Tibial nerve (tissue), 4 donors: Measurements from ENCODE around the gene ZNF346. TPM values are rescaled to one million over a fixed set of nuclear protein-coding genes. Genes with fewer than 3 reads are reported as not detected.
"Not testable (repeated sequence)": the region's sequence is repeated elsewhere in the genome, so short reads cannot be mapped to it uniquely, and the experiment has no call there.

Experiments used
- DNase-seq, 2 donors: peaks; one replicate each; pipeline ENCODE4 v3.0.0-alpha.2; 2019; ENCODE audit warnings: low spot score in 2 of 2
- H3K27ac ChIP-seq, 4 donors: fragments of 200-600 bp; sonication (generic) in 3 of 4; one replicate each; pipeline ENCODE4 v1.5.1; 2017 to 2019; ENCODE audit warnings: mild to moderate bottlenecking in 1 of 4
- H3K27me3 ChIP-seq, 2 donors: fragments of 200-600 bp; sonication (generic) in 1 of 2; one replicate each; pipeline versions ENCODE4 v1.5.1 to v1.6.0; 2017 to 2019
- H3K36me3 ChIP-seq, 3 donors: fragments of 200-600 bp; sonication (generic); one replicate each; pipeline ENCODE4 v1.5.1; 2018 to 2019
- H3K4me1 ChIP-seq, 4 donors: fragments of 200-600 bp; sonication (generic) in 3 of 4; one replicate each; pipeline ENCODE4 v1.5.1; 2017 to 2019
- H3K4me3 ChIP-seq, 4 donors: fragments of 200-600 bp; sonication (generic) in 3 of 4; one replicate each; pipeline ENCODE4 v1.5.1; 2017 to 2019; ENCODE audit warnings: mild to moderate bottlenecking in 1 of 4, moderate library complexity in 1 of 4
- H3K9me3 ChIP-seq, 4 donors: fragments of 200-600 bp; sonication (generic) in 3 of 4; one replicate each; pipeline ENCODE4 v1.5.1; 2017 to 2019
- EP300 ChIP-seq, 2 donors: sonication (generic); formaldehyde crosslinking; IDR thresholded peaks; one replicate each; pipeline ENCODE4 v1.6.1; 2017; ENCODE audit warnings: antibody characterized with exemption in 2 of 2, mild to moderate bottlenecking in 1 of 2
- POLR2A ChIP-seq, 2 donors: fragments of 450-650 bp; IDR thresholded peaks; one replicate each; pipeline ENCODE4 v1.6.1; 2017; ENCODE audit warnings: antibody characterized with exemption in 2 of 2, mild to moderate bottlenecking in 2 of 2, moderate library complexity in 2 of 2
- WGBS, 2 donors: methylation state at CpG; one replicate each; pipeline ENCODE4 v1.1.5; 2018; 5-methylcytosine and 5-hydroxymethylcytosine counted together
- total RNA-seq, 4 donors: library from RNA; depleted of rRNA; stranded (reverse); fragments of >200 nt; gene quantifications; one replicate each; pipeline ENCODE4 v1.1.0, GENCODE V29; 2016
- TF ChIP-seq, protein P1 (sequence below), 5 experiments: fragments of 200-600 bp in 3 of 5; fragments of 450-650 bp in 2 of 5; sonication (generic) in 3 of 5; IDR thresholded peaks; one replicate each; pipeline ENCODE4 v1.5.1; 2016 to 2019; ENCODE audit warnings: antibody characterized with exemption in 5 of 5, mild to moderate bottlenecking in 3 of 5, moderate library complexity in 2 of 5

ZNF346 gene
- total RNA-seq, 4 donors from 2014 or later: 17.6 to 24.9 (median 18.8) TPM

DNA sequence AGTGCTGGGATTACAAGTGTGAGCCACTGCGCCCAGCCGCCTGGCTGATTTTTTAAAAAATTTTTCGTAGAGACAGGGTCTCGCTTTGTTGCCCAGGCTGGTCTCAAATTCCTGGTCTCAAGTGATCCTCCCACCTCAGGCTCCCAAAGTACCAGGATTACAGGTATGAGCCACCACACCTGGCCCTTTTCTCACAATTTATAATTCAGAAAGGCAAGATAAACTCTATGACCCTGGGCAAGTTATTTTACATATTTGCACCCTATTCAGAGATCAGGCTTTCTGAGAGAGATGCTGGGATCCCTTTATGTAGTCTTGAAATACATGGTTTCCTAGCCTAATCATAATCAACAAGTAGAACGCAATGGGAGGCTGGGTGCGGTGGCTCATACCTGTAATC lies 20.6 kb downstream of the ZNF346 start:
- peaks cover 0 to 77% (median 0%) of the 10 kb centered on the region in 3 donors for H3K36me3 ChIP-seq
- no peaks in the 10 kb centered on the region for H3K27me3 ChIP-seq
- 96 to 97% methylated on average over 6 of the region's 6 CpGs for WGBS, 2 donors

DNA sequence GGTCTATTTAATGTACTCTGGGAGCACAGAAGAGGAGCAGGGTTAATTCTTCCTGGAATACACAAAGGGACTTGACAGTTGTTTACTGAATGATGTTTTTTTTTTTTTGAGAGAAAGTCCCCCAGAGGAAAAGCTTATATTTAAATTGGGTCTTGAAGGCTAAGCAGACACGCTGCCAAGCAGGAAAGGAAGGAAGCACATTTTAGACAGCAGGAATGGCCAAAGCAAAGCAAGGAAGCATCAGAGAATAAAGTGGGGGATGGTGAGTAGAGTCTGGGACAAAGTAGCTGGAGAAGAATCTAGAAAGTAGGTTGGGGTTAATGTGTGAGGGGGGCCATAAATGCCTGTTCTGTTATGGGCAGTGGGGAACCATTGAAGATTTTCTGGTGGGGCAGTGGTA lies 21.5 kb downstream of the ZNF346 start:
- H3K36me3 ChIP-seq: peaks cover 0 to 84% (median 0%) of the 10 kb centered on the region in 3 donors

More for the DNA sequence above, 20.6 kb downstream of the ZNF346 start:
- TF ChIP-seq EP300 (IDR thresholded peaks at IDR 0.05): no peak
- TF ChIP-seq, protein P1, sequence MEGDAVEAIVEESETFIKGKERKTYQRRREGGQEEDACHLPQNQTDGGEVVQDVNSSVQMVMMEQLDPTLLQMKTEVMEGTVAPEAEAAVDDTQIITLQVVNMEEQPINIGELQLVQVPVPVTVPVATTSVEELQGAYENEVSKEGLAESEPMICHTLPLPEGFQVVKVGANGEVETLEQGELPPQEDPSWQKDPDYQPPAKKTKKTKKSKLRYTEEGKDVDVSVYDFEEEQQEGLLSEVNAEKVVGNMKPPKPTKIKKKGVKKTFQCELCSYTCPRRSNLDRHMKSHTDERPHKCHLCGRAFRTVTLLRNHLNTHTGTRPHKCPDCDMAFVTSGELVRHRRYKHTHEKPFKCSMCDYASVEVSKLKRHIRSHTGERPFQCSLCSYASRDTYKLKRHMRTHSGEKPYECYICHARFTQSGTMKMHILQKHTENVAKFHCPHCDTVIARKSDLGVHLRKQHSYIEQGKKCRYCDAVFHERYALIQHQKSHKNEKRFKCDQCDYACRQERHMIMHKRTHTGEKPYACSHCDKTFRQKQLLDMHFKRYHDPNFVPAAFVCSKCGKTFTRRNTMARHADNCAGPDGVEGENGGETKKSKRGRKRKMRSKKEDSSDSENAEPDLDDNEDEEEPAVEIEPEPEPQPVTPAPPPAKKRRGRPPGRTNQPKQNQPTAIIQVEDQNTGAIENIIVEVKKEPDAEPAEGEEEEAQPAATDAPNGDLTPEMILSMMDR (IDR thresholded peaks at IDR 0.05): no peak
- TF ChIP-seq POLR2A (IDR thresholded peaks at IDR 0.05): no peak
- no peak overlapping the region for H3K4me3 ChIP-seq
- DNase-seq: no peak
- no peaks in the 10 kb centered on the region for H3K4me1 ChIP-seq
- no peaks in the 10 kb centered on the region for H3K9me3 ChIP-seq
- H3K27ac ChIP-seq: no peak overlapping the region

DNA sequence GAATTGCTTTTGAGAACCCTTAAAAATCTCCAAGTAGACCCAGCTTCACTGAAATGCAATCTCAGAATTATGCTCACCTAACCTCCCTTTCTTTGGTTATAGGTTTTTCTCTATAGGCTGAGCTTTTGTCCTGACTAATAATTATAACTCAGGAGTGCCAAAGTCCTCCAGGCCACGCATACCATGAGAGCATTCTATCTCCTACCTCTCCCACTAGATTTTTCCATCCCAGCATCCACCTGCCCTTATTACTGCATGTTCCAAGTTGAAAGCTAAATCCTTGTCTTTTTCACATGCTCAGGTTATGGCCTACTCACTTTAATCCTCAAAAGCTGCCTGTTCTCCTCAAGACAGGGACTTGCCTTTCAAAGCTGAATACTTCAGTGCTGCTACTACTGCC lies 22.1 kb downstream of the ZNF346 start:
- Histone ChIP-seq H3K27ac (no peak overlapping the region), H3K36me3 (peaks cover 0 to 85% (median 0%) of the 10 kb centered on the region in 3 donors), H3K4me3 (no peak overlapping the region), H3K4me1 (no peaks in the 10 kb centered on the region), H3K9me3 (no peaks in the 10 kb centered on the region), H3K27me3 (no peaks in the 10 kb centered on the region)
- 88 to 97% methylated on average over 1 of the region's 1 CpG for WGBS, 2 donors
- no peak for TF ChIP-seq EP300 (IDR thresholded peaks at IDR 0.05)
- TF ChIP-seq POLR2A (IDR thresholded peaks at IDR 0.05): no peak
- TF ChIP-seq, protein P1 (IDR thresholded peaks at IDR 0.05): no peak
- DNase-seq: no peak

More for the DNA sequence above, 21.5 kb downstream of the ZNF346 start:
- Histone ChIP-seq H3K4me3 (no peak overlapping the region), H3K9me3 (no peaks in the 10 kb centered on the region), H3K27ac (no peak overlapping the region), H3K27me3 (no peaks in the 10 kb centered on the region), H3K4me1 (no peaks in the 10 kb centered on the region)
- 61 to 63% methylated on average over 1 of the region's 1 CpG for WGBS, 2 donors
- TF ChIP-seq, protein P1 (IDR thresholded peaks at IDR 0.05): no peak
- TF ChIP-seq POLR2A (IDR thresholded peaks at IDR 0.05) (no peak), EP300 (IDR thresholded peaks at IDR 0.05) (no peak)
- no peak for DNase-seq

DNA sequence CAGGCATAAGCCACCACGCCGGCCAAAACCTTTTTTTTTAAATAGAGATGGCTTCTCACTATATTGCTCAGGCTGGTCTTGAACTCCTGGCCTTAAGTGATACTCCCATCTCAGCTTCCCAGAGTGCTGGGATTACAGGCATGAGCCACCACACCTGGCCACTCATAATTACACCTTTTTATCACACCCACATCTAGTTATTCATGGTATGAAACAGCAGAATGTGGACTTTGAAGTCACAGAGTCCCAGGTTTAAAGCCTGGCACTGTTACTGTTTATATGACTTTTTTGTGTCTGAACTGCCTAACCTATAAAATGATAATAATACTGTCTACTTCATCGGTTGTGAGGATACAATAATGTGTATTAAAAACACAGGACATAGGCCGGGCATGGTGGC lies 23.1 kb downstream of the ZNF346 start:
- Histone ChIP-seq H3K27ac (no peak overlapping the region), H3K4me1 (no peaks in the 10 kb centered on the region), H3K4me3 (no peak overlapping the region), H3K27me3 (no peaks in the 10 kb centered on the region), H3K9me3 (no peaks in the 10 kb centered on the region), H3K36me3 (peaks cover 0 to 94% (median 0%) of the 10 kb centered on the region in 3 donors)
- TF ChIP-seq, protein P1 (IDR thresholded peaks at IDR 0.05): no peak
- no peak for TF ChIP-seq EP300 (IDR thresholded peaks at IDR 0.05)
- no peak for TF ChIP-seq POLR2A (IDR thresholded peaks at IDR 0.05)
- DNase-seq: no peak
- 91 to 92% methylated on average over 4 of the region's 4 CpGs for WGBS, 2 donors

- not testable (repeated sequence) for H3K4me3 ChIP-seq, H3K4me1 ChIP-seq, DNase-seq, H3K27me3 ChIP-seq, H3K9me3 ChIP-seq, H3K27ac ChIP-seq
- 93 to 96% methylated on average over 7 of the region's 7 CpGs for WGBS, 2 donors
- peaks cover 0 to 96% (median 0%) of the 10 kb centered on the region in 3 donors for H3K36me3 ChIP-seq
These were observed 26.0 kb downstream of the ZNF346 start for GRCh38 chr5:177048531-177048930.

GRCh38 chr5:177049285-177049684 lies 26.8 kb downstream of the ZNF346 start:
- WGBS, 2 donors: 94 to 95% methylated on average over 5 of the region's 5 CpGs
- DNase-seq: no peak
- no peak overlapping the region for H3K27ac ChIP-seq
- H3K36me3 ChIP-seq: peaks cover 0 to 96% (median 0%) of the 10 kb centered on the region in 3 donors
- H3K9me3 ChIP-seq: no peaks in the 10 kb centered on the region
- TF ChIP-seq, protein P1 (IDR thresholded peaks at IDR 0.05): no peak
- no peaks in the 10 kb centered on the region for H3K4me1 ChIP-seq
- H3K4me3 ChIP-seq: no peak overlapping the region
- no peaks in the 10 kb centered on the region for H3K27me3 ChIP-seq
